HG03108 (cell line): Measurements from ENCODE around the gene RBFOX1.

ENCODE experiments used
- ATAC-seq: cut with Tn5 transposase; IDR thresholded peaks from one replicate; pipeline ENCODE4 v1.9.1; 2021; ENCODE audit warnings: moderate library complexity; ENCODE audit not compliant: unreplicated experiment

RBFOX1 gene

DNA sequence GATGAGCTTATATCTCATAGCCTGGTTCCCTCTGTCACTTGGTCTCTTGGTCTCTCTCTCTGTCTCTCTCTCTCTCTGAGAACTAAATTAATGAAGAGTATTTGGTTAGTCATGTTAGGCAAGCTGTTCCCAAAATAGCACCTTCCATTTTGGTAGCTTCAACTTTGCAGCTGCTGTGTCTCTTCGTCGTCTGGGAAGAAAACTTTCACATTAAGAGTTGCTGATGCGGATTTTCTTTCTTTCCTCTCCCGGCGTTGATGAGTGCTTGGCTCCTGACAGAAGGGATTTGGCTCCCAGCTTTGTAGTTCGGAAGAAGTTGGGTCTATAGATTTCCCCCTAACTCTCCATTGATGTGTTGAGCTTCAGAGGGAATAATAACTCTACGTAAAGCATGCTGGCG, at the start of gene RBFOX1:
RBFOX1 (plus strand) TSS at position 235 of the 400 bp plus-strand sequence.
- no peak for ATAC-seq

DNA sequence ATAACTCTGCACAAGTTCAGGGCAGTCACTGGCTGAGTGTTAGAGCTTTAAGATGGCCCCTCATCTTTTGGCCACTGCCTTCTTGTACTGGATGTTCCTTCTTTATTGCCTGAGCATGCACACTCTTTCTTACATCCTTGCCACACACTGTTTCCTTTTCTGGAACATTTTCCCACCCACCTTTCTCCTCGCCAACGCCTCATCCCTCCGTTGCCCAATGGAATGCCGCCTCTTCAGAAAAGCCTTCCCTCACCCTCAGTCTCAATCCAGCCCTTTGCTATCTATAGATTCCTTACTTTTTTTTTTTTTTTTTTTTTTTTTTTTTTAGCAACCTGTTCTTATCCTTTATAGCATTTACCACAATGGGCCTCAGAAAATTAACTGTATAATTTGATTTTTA, 47.9 kb upstream of the RBFOX1 start:
- no peak for ATAC-seq

DNA sequence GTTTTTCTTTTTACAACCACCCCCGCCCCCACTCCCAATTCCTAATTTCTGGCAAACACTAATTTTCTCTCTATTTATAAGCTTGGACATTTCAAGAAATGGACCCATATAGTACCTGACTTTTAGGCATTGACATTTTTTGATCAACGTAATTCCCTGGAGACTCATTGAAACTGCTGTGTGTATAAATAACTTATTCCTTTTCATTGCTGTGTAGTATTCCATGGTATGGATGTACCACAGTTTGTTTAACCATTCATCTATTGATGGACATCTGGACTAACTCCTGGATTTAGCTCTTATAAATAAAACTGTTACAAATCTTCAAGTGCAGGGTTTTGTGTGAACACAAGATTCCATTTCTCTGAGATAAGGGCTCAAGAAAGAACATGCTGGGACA, 47.1 kb upstream of the RBFOX1 start:
- ATAC-seq: no peak

DNA sequence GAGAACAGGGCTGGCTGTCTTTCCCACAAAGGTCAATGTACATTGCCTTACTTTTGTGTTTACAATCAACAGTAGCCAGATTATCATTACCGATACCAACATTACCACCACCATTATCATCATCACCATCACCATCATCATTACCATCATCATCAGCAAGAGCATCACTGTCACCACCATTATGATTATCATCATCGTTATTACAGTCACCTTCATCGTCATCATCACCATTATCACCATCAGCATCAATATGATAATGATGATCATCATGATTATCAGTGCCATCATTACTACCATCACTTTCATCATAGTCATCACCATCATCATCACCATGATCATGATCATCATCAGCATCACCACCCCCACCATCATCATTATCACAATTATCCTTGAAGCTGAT, 43.3 kb upstream of the RBFOX1 start:
- ATAC-seq: no peak

GRCh38 chr16:7290682-7291081, 42.0 kb upstream of the RBFOX1 start:
- ATAC-seq: no peak

GRCh38 chr16:7294020-7294419, 38.6 kb upstream of the RBFOX1 start:
- no peak for ATAC-seq

DNA sequence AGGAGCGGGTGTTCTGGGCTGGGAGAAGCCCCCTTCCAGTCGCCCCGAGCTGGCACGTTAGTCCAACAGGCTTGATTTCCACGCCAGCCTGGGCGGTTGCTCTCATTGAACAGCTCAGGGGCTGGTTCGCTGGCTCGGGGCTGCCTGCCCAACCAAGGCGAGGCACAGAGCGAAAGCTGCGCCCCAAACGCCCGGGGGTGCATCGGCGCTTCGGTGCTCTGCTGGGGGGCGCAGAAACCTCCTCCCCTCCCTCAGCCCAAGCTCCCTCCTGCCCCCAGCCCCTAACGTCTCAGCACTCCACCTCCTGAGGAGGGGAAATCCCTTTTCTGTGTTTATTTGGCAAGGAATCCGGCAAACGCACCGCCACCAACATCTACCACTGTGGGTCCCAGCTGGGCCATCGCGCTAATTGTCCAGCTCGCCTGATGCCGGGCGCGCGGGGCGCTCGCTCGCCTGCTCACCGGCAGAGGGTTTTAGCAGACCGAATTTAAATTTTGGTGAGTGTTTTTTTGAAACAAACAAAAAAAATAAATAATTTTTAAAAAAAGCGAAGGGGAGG, 29.5 kb upstream of the RBFOX1 start:
- no peak for ATAC-seq

DNA sequence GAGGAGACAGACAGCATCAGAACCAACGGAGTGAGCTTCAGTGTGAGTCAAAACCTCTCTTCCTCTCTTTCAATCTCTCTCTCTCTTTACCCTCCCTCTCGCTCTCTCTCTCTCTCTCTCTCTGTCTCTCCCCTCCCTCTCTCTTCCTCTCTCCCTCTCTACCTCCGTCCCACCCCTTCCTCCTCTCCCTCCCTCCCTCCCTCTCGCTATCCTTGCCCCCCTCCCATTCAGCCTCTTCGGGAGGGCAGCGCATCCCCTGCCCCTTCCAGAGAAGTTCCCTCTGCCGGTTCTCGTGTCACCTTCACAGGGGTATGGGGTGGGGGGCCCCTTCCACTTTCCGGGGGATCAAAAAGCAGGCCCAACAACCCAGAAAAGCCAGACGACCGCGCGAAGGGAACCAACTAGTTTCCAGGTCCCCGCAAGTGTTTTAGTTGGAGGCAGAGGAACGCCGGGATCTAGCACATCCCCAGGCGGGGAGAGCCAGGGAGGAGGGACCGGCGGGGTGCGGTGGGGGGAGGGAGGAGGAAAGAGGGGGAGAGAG, 28.9 kb upstream of the RBFOX1 start:
- no peak for ATAC-seq

DNA sequence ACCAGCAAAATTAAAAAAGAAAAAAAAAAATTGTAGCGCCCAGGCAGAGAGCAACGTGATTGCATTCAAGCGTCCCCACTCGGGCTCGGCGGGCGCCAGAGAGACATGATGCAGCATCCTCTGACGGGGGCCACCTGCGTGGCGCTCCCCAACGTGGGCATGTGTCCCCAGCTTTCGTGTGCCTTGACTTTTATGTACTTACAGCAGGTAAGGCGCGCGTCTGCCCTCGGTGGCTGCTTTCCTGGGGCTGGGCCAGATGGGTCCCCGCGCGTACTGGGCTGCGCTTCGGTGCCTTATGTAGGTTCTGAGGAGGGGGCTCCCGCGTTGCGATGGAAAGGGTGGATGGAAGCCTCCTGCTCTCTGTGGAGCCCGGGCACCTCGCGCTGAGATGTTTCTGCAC, 28.4 kb upstream of the RBFOX1 start:
- no peak for ATAC-seq

DNA sequence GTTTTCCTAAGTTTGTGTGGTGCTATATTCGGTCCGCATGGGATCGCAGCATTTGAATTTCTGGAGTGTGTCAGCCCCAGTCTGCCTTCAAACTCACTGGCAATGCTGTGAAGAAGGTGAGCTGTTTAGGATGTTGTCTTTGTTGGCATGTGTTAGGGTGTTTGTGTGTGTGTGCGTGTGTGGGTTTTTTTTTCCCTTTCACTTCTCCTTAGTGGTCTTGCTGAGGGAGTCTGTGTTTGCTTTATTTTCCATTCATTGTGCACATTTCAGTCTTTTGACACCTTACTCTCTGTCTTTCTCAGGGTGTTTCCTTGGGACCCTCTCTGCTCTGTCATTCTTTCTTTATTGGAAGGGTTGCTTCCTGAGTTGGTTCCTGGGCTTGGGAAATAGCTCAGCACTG, 27.7 kb upstream of the RBFOX1 start:
- ATAC-seq: no peak

DNA sequence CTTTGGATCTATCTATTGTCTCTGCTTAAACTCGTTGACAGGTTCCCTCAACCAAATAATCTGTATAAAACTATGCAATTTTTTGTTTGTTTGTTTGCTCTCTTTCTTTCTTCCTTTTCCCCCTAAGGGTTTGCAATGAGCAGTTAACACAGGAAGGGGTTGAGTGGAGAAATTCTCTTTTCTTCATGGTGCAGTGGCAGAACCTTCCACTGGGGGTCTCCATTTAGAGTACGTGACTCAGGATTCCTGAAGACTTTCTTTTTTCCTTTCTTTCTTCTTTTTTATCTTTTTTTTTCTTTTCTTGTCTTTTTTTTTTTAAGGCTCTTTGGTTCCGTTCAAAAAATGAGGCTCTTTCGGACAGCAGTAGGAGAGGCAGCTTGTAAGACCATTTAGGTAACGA, 19.5 kb upstream of the RBFOX1 start:
- no peak for ATAC-seq

DNA sequence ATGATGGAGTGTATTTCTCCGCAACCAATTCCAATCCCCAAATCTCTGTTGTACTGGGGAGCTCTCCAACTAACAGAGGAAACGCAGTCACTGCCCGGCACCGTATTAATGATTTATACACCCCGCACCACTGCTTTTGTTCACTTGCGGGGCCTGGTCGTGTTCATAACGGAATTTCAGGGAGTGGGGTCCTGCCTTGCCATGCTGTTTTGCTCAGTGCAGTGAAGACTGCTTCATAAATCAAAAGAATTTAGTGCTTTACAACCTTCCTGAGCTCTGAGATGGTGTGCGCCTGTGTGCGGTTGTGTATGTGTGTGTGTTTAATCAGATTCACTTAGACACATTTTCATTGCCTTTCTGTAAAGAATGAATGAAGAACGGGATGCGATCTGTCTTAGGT, 18.5 kb upstream of the RBFOX1 start:
- no peak for ATAC-seq

- ATAC-seq: no peak
Observed at GRCh38 chr16:7315813-7316212, 16.8 kb upstream of the RBFOX1 start.

- ATAC-seq: no peak
Observed at GRCh38 chr16:7316281-7316888, 16.3 kb upstream of the RBFOX1 start.

DNA sequence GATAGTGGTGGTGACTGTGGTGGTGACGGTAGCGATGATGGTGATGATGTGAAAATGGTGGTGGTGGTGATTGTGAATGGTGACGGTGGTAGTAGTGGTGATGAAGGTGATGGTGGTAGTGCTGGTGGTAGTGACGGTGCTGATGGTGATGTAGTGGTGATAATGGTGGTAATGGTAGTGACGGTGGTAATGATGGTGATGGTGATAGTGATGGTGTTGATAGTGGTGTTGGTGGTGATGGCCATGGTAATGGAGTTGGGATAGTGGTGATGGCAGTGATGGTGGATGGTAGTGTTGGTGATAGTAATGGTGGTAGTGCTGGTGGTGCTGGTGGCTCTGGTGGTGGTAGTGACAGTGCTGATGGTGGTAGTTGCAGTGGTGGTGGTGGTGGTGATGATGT, 14.7 kb upstream of the RBFOX1 start:
- ATAC-seq: no peak

GRCh38 chr16:7318686-7319085, 14.0 kb upstream of the RBFOX1 start:
- ATAC-seq: no peak

GRCh38 chr16:7319514-7319913, 13.1 kb upstream of the RBFOX1 start:
- no peak for ATAC-seq

GRCh38 chr16:7321661-7322060, 11.0 kb upstream of the RBFOX1 start:
- ATAC-seq: no peak

DNA sequence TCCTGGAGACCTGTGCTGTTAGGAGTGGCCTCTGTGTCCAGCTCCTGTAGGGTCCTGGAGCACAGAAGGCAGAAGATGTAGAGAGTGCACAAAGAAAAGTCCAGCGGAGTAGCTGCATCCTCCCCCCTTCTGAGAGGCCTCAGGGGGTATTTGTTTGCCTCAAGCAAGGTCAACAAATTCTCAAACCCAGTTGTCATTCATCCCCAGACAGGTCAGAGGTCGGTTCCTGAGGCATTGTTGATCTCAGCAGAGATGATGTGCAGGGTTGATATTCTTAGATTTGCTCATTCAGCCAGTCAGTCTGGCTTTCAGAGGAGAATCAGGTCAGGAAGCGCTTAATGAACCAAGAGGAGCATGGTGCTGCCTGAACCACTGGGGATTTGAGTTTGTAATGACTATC, 8.3 kb upstream of the RBFOX1 start:
- ATAC-seq: no peak

GRCh38 chr16:7325834-7326233, 6.8 kb upstream of the RBFOX1 start:
- no peak for ATAC-seq

- no peak for ATAC-seq
Observed at GRCh38 chr16:7330709-7331108, 1.9 kb upstream of the RBFOX1 start.

- ATAC-seq: no peak
Observed at GRCh38 chr16:7331997-7332396, 648 bp upstream of the RBFOX1 start.

DNA sequence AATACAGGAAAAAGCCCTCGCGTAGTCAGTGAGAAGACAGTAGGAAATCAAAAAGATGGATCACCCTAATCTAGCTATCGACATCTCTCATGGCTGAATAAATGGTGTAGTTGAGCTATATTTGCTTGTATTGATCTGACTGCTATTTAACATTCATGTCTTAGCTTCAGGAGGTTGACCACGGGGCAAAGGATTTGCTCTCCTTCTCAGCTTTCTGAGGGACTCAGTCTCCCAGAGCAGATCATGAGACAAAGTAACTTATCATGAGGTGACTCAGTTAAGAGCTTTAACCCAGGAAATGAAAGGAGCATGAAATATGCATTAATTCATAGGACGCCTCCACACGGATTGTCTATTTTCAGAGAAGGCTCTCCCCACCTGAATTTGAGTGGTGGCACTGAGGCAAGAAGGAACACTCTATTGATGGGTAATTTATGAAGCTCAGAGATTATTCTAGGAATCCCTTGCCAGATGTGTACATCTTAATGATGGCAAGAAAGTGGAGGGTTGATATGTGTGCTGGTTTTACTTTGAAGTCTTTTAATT, 608 bp downstream of the RBFOX1 start:
- no peak for ATAC-seq
